Measurements from ENCODE around the gene SERINC5. TPM values are rescaled to one million over a fixed set of nuclear protein-coding genes. Genes with fewer than 3 reads are reported as not detected.

The SERINC5 gene
- polyA plus RNA-seq, 1 of the 3 experiments (the other 2 are of a cell fraction), result 4.5 TPM

GRCh38 chr5:80198920-80199319 lies 56.9 kb downstream of the SERINC5 start:
- ChIA-PET CTCF (no interaction called here), POLR2A (no interaction called here)
- H4K20me1 ChIP-seq (ENCODE audit: insufficient read depth), result no peaks in the 10 kb centered on the region
- H3K4me3 ChIP-seq (ENCODE audit: low read depth in 2 of 2, low read length in 1 of 2), result no peak overlapping the region
- no peaks in the 10 kb centered on the region for H3K9me2 ChIP-seq
- H3K36me3 ChIP-seq (replicated peaks in 1 of 2; ENCODE audit: control insufficient read depth in 1 of 2, insufficient read depth in 2 of 2, low read length in 1 of 2), result no peaks in the 10 kb centered on the region
- H3K79me2 ChIP-seq (ENCODE audit: insufficient read depth), result no peaks in the 10 kb centered on the region
- no peak overlapping the region for H3K9ac ChIP-seq
- no peaks in the 10 kb centered on the region for H3F3A ChIP-seq (replicated peaks; ENCODE audit: insufficient read depth)
- no peak overlapping the region for H3K27ac ChIP-seq (ENCODE audit: low read depth in 2 of 2, low read length in 1 of 2)
- H3K9me3 ChIP-seq, result no peaks in the 10 kb centered on the region
- peaks cover 0 to 23% of the 10 kb centered on the region in 2 experiments; a peak in 2 of 4 replicates for H3K4me1 ChIP-seq (ENCODE audit: control insufficient read depth in 1 of 2, insufficient read depth in 2 of 2, low read depth in 1 of 2, low read length in 1 of 2)
- DNase-seq, result no peak
- no peak overlapping the region for H2AFZ ChIP-seq (ENCODE audit: low read depth)
- no peak overlapping the region for H3K4me2 ChIP-seq
- H3K27me3 ChIP-seq (ENCODE audit: insufficient read depth), result no peaks in the 10 kb centered on the region
- no peak for TF ChIP-seq JUND (IDR thresholded peaks at IDR 0.05)
- no peak for TF ChIP-seq POLR2AphosphoS5 (IDR thresholded peaks at IDR 0.05; ENCODE audit: low read depth, low read length)
- no peak for TF ChIP-seq ELF1 (IDR thresholded peaks at IDR 0.05)
- TF ChIP-seq SIN3A (IDR thresholded peaks at IDR 0.05; ENCODE audit: borderline replicate concordance, low read depth, low read length), result no peak
- no peak for TF ChIP-seq SMC3 (IDR thresholded peaks at IDR 0.05; ENCODE audit: low read depth, low read length)
- TF ChIP-seq CTCF (IDR thresholded peaks at IDR 0.05), result no peak
- WGBS (ENCODE audit: low lambda C conversion rate), result 77% methylated on average over 3 of the region's 3 CpGs

- WGBS (ENCODE audit: low lambda C conversion rate), result 86% methylated on average over 10 of the region's 11 CpGs
- no peaks in the 10 kb centered on the region for H3K36me3 ChIP-seq (replicated peaks in 1 of 2; ENCODE audit: control insufficient read depth in 1 of 2, insufficient read depth in 2 of 2, low read length in 1 of 2)
- H3K27me3 ChIP-seq (ENCODE audit: insufficient read depth), result no peaks in the 10 kb centered on the region
- H3K27ac ChIP-seq (ENCODE audit: low read depth in 2 of 2, low read length in 1 of 2), result no peak overlapping the region
- TF ChIP-seq PBX3 (IDR thresholded peaks at IDR 0.05) (no peak), NFIC (IDR thresholded peaks at IDR 0.05; ENCODE audit: borderline replicate concordance) (no peak), GATA2 (CRISPR knock-in tag; IDR thresholded peaks at IDR 0.05) (no peak), FOXM1 (IDR thresholded peaks at IDR 0.05; ENCODE audit: low read depth) (no peak), SMC3 (IDR thresholded peaks at IDR 0.05; ENCODE audit: low read depth, low read length) (no peak), YY1 (IDR thresholded peaks at IDR 0.05; ENCODE audit: low read depth) (no peak), TAF1 (IDR thresholded peaks at IDR 0.05; ENCODE audit: borderline replicate concordance, low read depth, low read length) (no peak), TEAD4 (IDR thresholded peaks at IDR 0.05; ENCODE audit: borderline replicate concordance, insufficient read depth) (no peak), MAX (IDR thresholded peaks at IDR 0.05; ENCODE audit: low read depth) (no peak)
- peaks cover 0 to 24% of the 10 kb centered on the region in 2 experiments; a peak in 2 of 4 replicates for H3K4me1 ChIP-seq (ENCODE audit: control insufficient read depth in 1 of 2, insufficient read depth in 2 of 2, low read depth in 1 of 2, low read length in 1 of 2)
- no peaks in the 10 kb centered on the region for H3K79me2 ChIP-seq (ENCODE audit: insufficient read depth)
- no peak overlapping the region for H3K4me3 ChIP-seq (ENCODE audit: low read depth in 2 of 2, low read length in 1 of 2)
- no peak overlapping the region for H3K4me2 ChIP-seq
- H4K20me1 ChIP-seq (ENCODE audit: insufficient read depth), result no peaks in the 10 kb centered on the region
- no peaks in the 10 kb centered on the region for H3F3A ChIP-seq (replicated peaks; ENCODE audit: insufficient read depth)
- no peaks in the 10 kb centered on the region for H3K9me3 ChIP-seq
- no peak overlapping the region for H3K9ac ChIP-seq
- H2AFZ ChIP-seq (ENCODE audit: low read depth), result no peak overlapping the region
- ChIA-PET CTCF (no interaction called here), POLR2A (no interaction called here)
- no peaks in the 10 kb centered on the region for H3K9me2 ChIP-seq
- no peak for DNase-seq
Measured at GRCh38 chr5:80198399-80198798, 57.4 kb downstream of the SERINC5 start.
